Dedifferentiated amniotic fluid mesenchymal stem cell (primary cell): ENCODE results near the gene PPBP.

Experiments
- DNase-seq: peaks from one replicate; pipeline ENCODE4 v3.0.0-alpha.2; 2016; ENCODE audit errors: extremely low spot score

Gene PPBP

DNA sequence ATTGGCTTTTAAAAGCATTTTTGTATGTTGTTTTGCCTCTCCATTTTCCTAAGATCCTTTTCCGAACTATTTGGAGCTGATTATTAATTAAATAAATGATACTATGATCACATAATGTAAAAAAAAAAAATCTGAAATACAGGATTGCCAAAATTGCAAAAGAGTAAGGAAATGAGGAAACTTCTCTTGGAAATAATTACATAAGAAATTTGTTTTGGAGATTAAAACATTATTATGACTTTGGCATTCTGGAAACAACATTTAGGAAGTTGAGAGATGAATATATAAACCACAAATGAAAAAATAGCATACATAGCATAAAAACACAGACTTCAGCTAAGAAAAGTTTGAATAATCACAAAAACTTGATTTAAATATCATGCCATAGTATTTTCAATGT lies 39.7 kb downstream of the PPBP start:
- DNase-seq: no peak

DNA sequence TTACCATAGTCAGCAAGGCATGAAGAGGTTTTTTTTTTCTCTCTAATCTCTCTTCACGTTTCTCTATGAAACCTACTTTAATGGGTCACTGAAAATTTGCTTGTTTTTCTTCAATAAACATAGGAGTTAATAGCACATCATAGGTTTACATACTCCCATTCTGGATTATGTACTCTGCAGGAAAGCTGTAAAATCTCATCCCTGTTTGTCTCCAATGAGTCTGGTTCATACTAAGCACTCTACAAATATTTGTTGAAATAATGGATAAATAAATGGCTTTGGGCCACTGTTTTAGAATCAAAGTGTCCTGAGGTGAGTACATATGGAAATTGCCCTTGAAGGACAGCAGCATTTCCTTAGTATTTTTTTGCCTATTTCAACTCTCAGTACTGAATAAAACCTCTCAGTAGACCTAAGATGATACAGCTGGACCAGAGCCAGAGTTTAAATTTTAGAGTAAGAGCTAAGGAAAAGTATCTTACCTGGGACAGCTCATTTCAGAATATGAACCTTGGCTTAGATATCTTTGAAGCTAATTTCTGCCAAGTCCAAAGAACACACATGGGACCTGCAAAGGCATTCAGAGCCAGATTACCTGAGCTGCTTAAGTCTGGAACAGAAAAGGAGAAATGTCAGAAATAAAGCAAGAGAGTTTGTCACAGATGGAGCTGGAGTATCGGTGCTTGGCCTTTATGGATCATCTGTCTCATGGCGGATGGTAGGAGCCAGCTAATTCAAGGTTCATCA lies 40.6 kb downstream of the PPBP start:
- no peak for DNase-seq

DNA sequence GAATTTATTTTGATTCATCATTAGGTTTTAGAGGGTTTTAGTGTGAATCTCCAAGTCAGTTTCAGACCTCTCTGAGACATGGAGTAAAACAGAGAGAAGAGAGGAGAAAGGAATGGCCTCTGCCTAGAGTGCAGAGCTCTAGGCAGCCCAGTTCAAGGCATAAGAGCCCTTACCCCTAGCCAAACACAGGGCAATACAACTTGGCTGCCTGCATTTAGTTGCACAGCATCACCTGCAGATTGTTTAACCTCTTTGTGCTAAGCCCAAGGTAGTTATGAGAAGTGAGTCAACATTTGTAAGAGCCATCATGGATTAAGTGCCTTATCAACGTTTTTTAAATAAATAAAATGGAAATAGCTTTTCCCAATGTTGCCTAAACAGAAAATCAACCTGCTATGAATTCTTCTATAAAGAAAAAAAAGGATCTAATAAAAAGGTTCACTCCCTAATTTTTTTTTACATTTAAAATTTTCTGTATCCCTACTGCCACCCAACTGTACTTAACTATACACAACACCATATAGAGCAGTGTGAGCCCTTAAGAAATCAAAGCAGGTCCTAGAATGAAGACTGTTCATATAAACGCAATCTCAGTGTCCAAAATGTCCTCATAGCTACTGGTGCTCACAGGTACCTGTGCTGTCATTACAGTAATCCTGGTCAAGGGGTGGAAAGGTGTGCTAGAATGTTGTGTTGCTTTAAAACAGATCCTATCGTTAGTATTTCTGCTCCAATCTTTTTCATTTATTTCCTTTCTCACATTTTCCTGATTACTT lies 42.1 kb downstream of the PPBP start:
- DNase-seq: no peak

DNA sequence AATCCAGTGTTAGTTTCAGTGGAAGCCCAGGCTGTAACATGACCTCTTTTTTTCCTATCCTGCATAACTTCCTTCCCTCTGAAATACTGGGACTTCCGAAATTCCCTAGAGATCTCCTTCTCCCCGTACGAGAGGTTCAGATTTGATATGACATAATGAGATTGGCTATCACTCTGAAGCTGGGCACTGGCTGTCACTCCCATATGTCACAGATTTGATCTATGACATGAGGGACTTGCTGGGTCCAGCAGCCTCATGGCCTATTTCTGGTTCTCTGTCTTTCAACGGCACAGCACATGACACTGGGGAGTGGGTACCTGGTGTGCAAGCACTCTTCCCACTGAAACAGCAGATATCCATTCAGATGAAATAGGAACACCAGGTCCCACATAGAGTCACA lies 42.9 kb downstream of the PPBP start:
- DNase-seq: no peak

DNA sequence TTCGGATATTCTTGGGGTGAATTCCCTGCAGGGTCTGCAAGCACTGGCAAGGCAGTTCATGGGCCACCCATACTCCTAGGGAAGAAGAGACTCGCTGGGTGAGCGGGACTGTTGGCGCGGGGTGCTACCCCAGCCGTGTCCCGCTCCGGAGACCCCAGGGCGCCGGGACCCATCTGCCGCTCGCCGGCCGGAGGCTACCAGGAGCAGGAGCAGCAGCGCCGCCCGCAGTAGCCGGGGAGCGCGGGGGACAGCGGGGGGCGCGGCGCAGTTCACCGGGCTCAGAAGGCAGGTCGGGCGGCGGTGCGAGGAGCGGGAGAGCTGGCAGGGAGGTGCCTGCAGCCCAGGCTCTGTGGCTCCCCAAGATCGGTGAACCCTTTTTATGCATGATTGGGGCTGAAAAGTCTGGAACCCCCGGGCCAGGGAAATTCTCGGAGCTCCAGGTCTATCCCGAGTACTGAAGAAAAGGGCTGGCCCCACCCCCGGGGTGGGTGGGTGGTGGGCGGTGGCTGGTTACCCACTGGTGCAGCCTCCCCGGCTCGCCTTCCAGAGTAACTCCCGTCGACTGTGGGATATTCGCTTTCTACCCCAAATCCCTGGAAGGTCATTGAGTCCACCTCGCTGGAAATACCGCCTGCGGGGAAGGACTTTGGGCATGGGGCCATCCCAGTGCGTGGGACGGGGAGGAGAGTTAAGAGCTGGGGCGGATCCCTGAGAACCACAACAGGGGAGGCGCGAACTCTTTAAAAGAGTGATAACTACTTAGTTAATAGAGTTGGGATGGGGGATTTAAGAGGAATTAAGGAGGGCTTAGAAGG lies 43.7 kb downstream of the PPBP start:
- no peak for DNase-seq

DNA sequence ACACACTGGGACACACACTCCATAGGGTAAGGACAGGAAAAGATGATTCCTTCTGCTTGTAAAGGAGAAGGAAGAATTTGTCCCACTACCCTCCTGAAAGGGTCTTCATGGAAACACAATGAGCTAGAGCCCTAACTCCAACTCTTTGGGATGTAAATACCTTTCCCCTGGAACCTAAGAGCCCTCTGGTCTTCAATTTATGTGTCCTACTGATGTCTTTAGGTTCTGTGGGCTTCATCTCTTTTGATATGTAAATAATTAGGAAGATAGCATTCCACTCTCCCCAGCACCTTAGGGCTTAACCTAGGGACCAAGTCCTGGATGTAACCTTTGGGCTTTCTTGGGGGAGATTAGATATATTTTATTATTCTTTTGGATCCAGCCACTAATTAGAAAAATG lies 44.4 kb downstream of the PPBP start:
- DNase-seq: no peak

DNA sequence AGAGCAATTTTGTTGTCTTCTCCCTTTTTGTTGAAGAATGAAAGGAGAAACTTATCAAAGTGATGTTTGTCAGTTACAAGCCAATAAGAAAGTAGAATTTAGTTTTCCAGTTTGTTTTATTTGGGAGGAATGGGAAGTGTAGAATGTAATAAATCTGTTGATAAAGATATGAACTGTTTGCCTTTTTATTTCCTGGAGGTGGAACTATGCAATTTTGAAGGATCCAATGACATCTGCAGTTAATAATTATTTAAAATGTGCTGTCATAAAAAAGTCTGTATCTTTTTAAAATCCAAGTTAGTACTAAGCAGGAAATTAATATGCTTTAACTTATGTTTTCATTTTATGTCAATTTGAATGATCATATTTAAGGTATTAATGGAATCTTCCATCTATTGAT lies 51.0 kb downstream of the PPBP start:
- DNase-seq: no peak
